Hepatocyte (in vitro differentiated cells): ENCODE measurements around the gene WDR75.

Experiments used
- CTCF ChIP-seq: fragments of 200-600 bp; sonication (generic); IDR thresholded peaks from 2 replicates; pipeline ENCODE4 v1.5.1; 2016; ENCODE audit warnings: antibody characterized with exemption, mild to moderate bottlenecking; ENCODE audit not compliant: poor library complexity
- EZH2 ChIP-seq: fragments of 200-600 bp; sonication (generic); IDR thresholded peaks from 2 replicates; pipeline ENCODE4 v1.6.1; 2016; ENCODE audit warnings: antibody characterized with exemption, mild to moderate bottlenecking, borderline replicate concordance
- EZH2phosphoT487 ChIP-seq: fragments of 200-600 bp; sonication (generic); IDR thresholded peaks from one replicate; pipeline ENCODE4 v1.6.1; 2018; ENCODE audit warnings: antibody characterized with exemption, mild to moderate bottlenecking, low read depth, moderate library complexity; ENCODE audit not compliant: unreplicated experiment, severe bottlenecking

DNA sequence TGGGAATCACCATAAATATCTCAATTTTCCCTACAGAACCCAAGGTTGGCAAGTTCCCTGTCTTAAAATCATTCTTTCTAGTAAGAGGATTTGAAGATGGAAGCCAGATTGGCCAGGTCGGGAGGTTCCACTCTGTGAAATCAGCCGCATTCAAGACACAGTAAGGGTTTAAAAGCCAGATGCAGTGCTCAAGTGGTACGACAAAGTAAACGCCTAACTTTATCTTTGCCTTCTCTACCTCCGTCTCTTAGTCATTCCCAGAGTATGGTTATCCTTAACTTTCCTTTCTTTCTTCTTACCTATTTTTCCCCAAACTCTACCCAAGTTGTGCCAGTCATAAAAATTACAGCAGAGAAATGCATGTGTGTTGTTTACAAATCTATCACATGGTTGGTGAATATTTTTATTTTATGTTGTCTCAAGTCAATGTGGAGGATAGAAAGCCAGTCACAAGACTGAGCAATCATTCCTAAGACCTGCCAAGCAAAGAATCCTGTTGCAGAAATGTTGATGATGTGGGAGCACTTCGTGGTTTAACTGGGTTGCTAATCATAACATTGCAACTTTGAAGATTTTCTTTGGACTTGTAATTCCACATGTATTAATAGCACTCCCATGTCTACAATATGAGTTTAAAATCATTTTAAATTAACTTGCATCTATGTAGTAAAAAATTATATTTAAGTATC is 76.7 kb downstream of the WDR75 start:
- no peak for TF ChIP-seq CTCF
- TF ChIP-seq EZH2phosphoT487 = no peak
- TF ChIP-seq EZH2 = no peak
